ENCODE measurements around the gene TEKT5.

The TEKT5 gene

GRCh38 chr16:10665166-10665565, 29.6 kb downstream of the TEKT5 start:
- no peak for TF ChIP-seq CTCF (conservative IDR thresholded peaks at IDR 0.05)
- no peak overlapping the region for H3K27ac ChIP-seq

DNA sequence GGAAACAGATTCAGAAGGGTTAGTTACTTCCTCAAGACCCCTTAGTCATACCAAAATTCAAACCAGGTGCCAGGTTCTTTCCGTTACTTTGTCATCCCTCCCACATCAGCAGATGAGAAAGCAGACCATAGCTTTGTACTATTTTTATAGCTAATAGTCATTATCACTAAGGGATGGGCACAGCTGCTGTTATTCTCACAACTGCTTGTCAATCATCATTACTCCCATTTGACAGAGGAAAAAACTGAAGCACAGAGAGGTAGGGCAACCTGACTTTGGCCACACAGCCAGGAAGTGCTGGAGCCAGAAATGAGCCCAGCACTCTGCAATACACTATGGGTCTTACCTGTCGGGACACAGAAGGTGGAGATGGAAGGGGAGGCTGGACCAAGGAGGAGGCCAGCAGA, 30.0 kb downstream of the TEKT5 start:
- H3K27ac ChIP-seq = no peak overlapping the region
- no peak for TF ChIP-seq CTCF (conservative IDR thresholded peaks at IDR 0.05)

DNA sequence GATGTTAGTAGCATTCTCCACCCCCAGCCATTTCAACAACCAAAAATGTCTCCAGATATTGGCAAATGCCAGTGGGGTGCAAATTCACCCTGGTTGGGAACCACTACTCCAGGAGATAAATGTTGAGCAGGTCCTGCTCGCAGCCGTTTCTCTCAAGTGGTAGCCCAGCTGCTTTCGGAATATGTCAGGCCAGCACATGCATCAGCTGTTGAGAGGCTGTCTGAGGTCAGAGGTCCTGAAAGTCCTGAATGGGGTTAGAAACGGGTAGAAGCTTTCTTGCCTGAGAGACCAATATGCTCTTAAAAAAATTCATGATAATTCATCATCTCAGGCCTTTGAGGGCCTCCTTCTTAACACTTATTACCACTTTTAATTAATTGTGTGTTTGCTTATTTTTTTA, 31.0 kb downstream of the TEKT5 start:
- no peak overlapping the region for H3K27ac ChIP-seq
- TF ChIP-seq CTCF (conservative IDR thresholded peaks at IDR 0.05) = no peak

DNA sequence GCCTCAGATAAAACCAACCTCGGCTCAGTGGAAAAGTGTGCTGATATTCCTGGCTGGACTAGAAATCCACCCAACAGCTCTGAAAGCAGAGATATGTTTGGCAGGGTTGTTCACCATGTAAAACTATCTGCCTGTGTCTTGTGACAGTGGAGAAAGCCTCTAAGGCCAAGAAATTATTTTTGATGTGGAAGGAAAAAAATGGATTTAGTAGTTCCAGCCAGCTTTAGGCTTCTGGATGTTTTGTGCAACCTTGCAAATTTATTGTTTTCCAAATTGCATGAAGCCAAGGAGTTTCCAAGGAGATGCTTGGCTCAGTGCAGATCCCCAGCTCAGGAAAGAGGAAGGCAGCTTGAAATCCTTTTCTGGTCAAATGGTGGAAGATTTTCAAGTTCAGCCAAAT, 31.6 kb downstream of the TEKT5 start:
- no peak for TF ChIP-seq CTCF (conservative IDR thresholded peaks at IDR 0.05)
- no peak overlapping the region for H3K27ac ChIP-seq

DNA sequence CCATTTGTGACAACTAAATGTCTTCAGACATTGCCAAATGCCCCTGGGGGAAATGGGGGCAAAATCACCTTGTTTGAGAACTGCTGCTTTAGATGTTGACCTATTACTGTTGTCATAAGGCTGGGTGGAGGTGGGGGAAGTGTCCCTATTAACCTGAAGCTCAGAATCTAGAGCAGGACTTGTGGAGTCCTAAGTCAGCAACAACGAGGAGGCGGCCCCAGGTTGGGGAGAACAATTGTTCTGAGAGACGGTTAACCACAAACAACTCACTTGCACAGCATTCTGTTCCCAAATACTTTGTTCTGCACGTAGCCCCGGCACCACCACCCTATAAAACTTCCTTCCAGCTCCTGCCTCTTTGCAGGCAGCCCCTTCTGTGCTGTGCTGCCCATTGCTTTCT, 32.5 kb downstream of the TEKT5 start:
- no peak for TF ChIP-seq CTCF (conservative IDR thresholded peaks at IDR 0.05)
- no peak overlapping the region for H3K27ac ChIP-seq

DNA sequence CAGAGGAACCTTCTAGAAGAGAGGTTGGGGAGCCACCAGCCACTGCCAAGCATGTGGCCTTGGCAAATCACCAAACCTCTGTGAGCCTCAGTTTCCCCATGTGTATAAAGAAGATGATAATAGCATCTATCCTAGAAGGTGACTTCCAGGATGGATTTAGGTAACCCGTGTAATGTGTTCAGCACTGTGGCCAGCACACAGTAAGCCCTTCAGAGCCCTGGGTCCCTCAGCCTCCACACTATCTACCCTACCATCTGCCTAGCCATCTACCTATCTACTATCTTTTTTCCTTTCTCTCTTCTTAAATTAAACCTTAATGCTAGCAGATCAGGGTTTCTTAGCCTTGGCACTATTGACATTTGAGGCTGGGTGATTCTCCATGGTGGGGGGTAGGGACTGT, 33.0 kb downstream of the TEKT5 start:
- no peak for TF ChIP-seq CTCF (conservative IDR thresholded peaks at IDR 0.05)
- H3K27ac ChIP-seq = no peak overlapping the region

DNA sequence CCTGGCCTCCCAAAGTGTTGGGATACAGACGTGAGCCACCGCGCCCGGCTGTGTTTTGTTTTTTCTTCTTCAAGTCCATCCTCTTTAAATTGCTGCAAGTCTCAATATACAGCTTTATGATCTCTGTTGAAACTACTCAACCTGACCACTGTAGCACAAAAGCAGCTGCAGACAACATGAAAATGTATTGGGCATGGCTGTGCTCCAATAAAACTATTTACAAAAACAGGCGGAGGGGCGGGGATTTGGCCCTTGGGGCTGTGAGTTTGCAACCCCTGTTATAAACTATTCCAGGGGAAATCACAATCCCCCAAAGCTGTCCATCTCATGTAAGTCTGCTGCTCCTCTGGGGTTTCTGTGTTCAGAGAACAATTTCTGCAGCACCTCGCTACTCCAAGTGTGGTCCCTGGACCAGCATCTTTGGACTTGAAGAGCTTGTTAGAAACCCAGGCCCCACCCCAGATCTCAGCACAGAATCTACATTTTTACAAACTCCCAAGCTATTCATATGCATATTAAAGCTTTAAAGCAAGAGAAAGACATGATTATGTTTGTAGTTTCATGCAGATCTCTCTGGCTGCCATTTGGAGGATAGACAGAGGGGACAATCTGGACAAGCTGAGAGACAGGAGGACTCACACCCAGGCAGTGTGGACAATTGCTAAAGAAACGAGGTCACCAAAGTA, 33.6 kb downstream of the TEKT5 start:
- no peak for TF ChIP-seq CTCF (conservative IDR thresholded peaks at IDR 0.05)
- no peak overlapping the region for H3K27ac ChIP-seq

Data from VCaP (cell line).